Neural progenitor cell (in vitro differentiated cells): ENCODE results near the gene OR2F2.

Experiments used
- CTCF ChIP-seq: fragments of 200-600 bp; sonication (generic); IDR thresholded peaks from 2 replicates; pipeline ENCODE4 v1.5.1; 2017; ENCODE audit warnings: antibody characterized with exemption, mild to moderate bottlenecking
- EZH2 ChIP-seq: fragments of 200-600 bp; sonication (generic); IDR thresholded peaks from 2 replicates; pipeline ENCODE4 v1.6.1; 2017; ENCODE audit warnings: antibody characterized with exemption, mild to moderate bottlenecking, moderate library complexity
- EZH2phosphoT487 ChIP-seq: fragments of 200-600 bp; sonication (generic); IDR thresholded peaks from 2 replicates; pipeline ENCODE4 v1.6.1; 2017; ENCODE audit warnings: antibody characterized with exemption

GRCh38 chr7:143929224-143929920 lies 5.7 kb upstream of the OR2F2 start:
- TF ChIP-seq EZH2 (no peak), CTCF (no peak), EZH2phosphoT487 (no peak)
